Measurements from ENCODE around the gene SNTA1. TPM values are rescaled to one million over a fixed set of nuclear protein-coding genes. Genes with fewer than 3 reads are reported as not detected.
"Not testable (repeated sequence)": the region's sequence is repeated elsewhere in the genome, so short reads cannot be mapped to it uniquely, and the experiment has no call there.

SNTA1 gene
- total RNA-seq, 4 donors from 2014 or later, result 28.5 to 39.2 (median 37.0) TPM

- no peak for DNase-seq (ENCODE audit: low spot score)
- TF ChIP-seq CTCF (IDR thresholded peaks at IDR 0.05), result no peak
- ATAC-seq (ENCODE audit: low FRiP score), result no peak
Measured at GRCh38 chr20:33437141-33437911, 6.2 kb downstream of the SNTA1 start.

- no peak for TF ChIP-seq CTCF (IDR thresholded peaks at IDR 0.05)
- no peak for DNase-seq (ENCODE audit: low spot score)
- no peak for ATAC-seq (ENCODE audit: low FRiP score)
Measured at GRCh38 chr20:33434434-33434833, 9.1 kb downstream of the SNTA1 start.

- TF ChIP-seq CTCF (IDR thresholded peaks at IDR 0.05), result no peak
- ATAC-seq (ENCODE audit: low FRiP score) (no peak), DNase-seq (ENCODE audit: low spot score) (no peak)
Measured at GRCh38 chr20:33433465-33434234, 9.9 kb downstream of the SNTA1 start.

GRCh38 chr20:33431797-33432381 lies 11.7 kb downstream of the SNTA1 start:
- TF ChIP-seq CTCF (IDR thresholded peaks at IDR 0.05), result no peak
- no peak for DNase-seq (ENCODE audit: low spot score)
- ATAC-seq (ENCODE audit: low FRiP score), result no peak

GRCh38 chr20:33423875-33424274 lies 19.7 kb downstream of the SNTA1 start:
- not testable (repeated sequence) for ATAC-seq (ENCODE audit: low FRiP score); DNase-seq (ENCODE audit: low spot score)

GRCh38 chr20:33423141-33423834 lies 20.3 kb downstream of the SNTA1 start:
- no peak for TF ChIP-seq CTCF (IDR thresholded peaks at IDR 0.05)
- DNase-seq (ENCODE audit: low spot score), result no peak
- peak; percentile 38 for ATAC-seq (ENCODE audit: low FRiP score)

Measured in omental fat pad (tissue), 4 donors.